Adipose tissue (tissue), 3 donors: ENCODE measurements around the gene ARHGAP26. TPM values are rescaled to one million over a fixed set of nuclear protein-coding genes. Genes with fewer than 3 reads are reported as not detected.

ENCODE experiments used
- H3K27ac ChIP-seq: one replicate; pipeline ENCODE4 v1.5.1; 2013; ENCODE audit warnings: low read depth, low read length
- WGBS, 3 donors: extraction: QIAGEN DNeasy Blood & Tissue Kit; methylation state at CpG; one replicate each; pipeline ENCODE4 v1.1.7; 2013; 5-methylcytosine and 5-hydroxymethylcytosine counted together
- polyA plus RNA-seq, 3 donors: library from polyadenylated mRNA; stranded (reverse); fragments of 200-250 nt; gene quantifications; one replicate each; pipeline ENCODE4 v1.2.3, GENCODE V29; 2013
- donor health status: healthy with polysubstance abuse.
- donor health status: Bipolar disorder and iron deficiency.
- donor health status: healthy.

The ARHGAP26 gene, protein sequence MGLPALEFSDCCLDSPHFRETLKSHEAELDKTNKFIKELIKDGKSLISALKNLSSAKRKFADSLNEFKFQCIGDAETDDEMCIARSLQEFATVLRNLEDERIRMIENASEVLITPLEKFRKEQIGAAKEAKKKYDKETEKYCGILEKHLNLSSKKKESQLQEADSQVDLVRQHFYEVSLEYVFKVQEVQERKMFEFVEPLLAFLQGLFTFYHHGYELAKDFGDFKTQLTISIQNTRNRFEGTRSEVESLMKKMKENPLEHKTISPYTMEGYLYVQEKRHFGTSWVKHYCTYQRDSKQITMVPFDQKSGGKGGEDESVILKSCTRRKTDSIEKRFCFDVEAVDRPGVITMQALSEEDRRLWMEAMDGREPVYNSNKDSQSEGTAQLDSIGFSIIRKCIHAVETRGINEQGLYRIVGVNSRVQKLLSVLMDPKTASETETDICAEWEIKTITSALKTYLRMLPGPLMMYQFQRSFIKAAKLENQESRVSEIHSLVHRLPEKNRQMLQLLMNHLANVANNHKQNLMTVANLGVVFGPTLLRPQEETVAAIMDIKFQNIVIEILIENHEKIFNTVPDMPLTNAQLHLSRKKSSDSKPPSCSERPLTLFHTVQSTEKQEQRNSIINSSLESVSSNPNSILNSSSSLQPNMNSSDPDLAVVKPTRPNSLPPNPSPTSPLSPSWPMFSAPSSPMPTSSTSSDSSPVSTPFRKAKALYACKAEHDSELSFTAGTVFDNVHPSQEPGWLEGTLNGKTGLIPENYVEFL
- polyA plus RNA-seq: 1 to 10 TPM; 2.3 to 8.3 (median 6.5) TPM

DNA sequence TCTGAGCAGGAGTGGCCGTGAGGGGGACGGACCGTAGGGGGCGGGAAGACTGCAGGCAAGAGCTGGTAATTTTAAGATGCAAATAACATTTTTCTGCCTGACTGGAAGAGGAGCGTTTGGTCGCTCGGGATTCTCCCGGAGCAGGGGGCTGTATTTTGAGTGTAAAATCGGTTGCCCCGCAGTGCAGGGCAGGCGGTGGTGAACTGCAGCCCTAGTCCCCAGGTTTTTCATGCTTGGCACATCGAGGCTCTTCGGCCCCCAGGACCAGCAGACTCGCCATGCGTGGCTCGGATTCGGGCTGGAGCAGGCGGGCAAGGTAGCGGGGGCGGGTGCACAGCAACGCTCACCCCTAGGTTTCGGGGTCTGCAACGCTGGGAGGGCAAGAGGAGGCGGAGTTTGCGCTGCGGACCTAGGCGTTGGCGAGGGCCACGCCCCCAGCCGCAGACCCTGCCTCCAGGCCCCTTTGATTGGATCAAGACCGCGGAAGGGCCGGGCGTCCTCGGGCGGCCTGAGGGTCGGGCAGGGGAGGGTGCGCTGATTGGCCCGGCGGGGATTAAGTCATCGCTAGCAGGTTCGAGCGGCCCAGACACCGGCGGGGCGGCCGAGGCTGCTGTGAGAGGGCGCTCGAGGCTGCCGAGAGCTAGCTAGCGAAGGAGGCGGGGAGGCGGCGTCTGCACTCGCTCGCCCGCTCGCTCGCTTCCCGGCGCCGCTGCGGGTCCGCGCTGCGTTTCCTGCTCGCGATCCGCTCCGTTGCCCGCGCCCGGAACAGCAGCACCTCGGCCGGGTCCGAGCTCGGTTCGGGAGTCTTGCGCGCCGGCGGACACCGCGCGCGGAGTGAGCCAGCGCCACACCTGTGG, at the start of gene ARHGAP26:
Gene ARHGAP26 (plus strand): TSS at position 585 of the 857 bp plus-strand sequence. CDS start 385 bp downstream, outside the sequence.
- peak within 1 kb of the TSS; percentile 45 for H3K27ac ChIP-seq
- 0% methylated on average over 78 to 87 of the region's 87 CpGs for WGBS, 3 donors

DNA sequence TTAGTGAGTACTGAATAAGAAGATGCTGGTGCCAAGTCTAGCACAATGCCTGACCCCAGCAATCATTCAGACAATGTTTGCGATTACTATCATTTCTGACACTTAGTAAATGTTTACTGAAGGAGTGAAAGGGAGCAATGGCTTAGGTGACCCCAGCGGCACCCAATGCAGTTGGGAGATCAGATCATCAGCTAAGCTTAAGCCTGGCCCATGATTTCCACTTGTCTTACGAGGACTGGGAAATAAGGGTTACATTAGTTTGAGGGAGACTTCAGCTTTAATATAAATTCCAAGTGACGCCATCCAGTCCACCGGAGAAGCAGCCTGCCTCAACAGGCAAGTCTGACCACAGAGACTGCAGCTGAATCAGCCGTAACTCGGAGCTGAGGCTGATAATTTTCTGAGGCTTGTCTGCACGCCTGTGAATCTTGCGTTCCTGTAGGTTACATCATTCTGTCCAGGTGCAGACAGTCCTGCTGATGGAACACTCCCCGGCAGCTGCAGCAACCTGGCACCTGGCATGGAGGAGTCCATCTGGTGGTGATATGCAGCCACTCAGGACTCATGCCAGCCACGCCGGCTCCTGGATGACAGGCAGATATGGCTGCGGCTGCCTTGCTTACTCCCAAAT, 49.4 kb upstream of the ARHGAP26 start:
- no peak overlapping the region for H3K27ac ChIP-seq
- WGBS, 3 donors: 36 to 84% (median 78%) methylated on average over 13 of the region's 13 CpGs

DNA sequence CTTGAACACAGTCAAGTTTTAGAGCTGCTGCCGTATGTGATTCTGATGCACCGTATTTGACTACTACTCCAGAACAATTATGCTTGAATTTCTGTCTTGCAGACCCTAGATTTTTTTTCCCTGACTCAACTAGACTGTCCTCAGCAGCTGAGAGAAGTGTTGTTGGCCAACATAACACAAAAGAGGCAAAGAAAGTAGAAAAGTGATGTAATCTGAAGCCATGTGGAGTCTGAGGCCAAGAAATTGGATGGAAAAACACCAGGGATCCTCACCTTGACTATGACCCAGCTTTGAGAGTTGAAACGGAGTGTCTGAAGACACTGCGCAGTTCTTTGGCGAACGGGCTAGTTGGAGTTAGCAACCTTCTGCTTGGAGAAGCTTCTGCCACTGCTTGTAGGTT, 48.0 kb upstream of the ARHGAP26 start:
- WGBS, 3 donors: 93 to 97% (median 95%) methylated on average over 6 of the region's 6 CpGs
- no peak overlapping the region for H3K27ac ChIP-seq

DNA sequence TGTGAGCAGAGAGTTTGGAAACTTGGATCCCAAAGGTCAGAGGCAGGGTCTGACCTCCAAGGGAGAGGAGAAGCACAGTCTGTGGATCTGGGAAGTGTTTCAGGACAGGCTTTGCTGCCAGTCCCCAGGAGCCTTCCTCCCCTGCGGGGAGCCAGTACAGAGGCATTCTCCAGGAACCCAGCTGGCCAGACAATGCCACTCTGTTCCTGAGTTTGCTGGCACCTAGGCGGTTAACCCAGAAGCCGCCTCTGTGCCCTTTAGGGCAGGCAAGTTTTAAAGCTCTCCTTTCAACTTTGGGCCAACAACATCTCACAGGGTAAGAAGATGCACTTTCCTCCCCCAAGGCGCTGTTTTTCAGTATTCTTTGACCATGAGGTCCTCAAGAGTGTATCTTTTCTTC, 47.3 kb upstream of the ARHGAP26 start:
- no peak overlapping the region for H3K27ac ChIP-seq
- WGBS, 3 donors: 92 to 94% (median 93%) methylated on average over 4 of the region's 4 CpGs

DNA sequence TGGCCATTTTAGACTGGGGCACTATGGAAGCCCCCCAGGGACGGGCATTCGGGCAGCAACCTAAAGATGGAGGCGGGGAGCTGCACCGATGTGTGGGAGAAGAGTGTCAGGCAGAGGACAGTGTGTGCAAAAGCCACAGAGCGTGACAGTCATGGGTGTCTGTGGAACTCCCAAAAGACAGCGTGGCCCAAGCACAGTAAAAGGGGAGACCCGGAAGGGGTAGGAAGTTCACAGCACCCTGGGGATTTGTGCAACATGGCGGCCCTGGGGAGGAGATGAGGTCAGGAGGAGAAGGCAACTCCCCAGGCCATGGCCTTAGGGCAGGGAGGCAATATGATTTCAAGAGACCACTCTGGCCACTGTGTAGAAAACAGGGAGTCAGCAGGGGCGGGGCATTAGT, 45.4 kb upstream of the ARHGAP26 start:
- 89 to 93% (median 91%) methylated on average over 9 of the region's 9 CpGs for WGBS, 3 donors
- no peak overlapping the region for H3K27ac ChIP-seq

DNA sequence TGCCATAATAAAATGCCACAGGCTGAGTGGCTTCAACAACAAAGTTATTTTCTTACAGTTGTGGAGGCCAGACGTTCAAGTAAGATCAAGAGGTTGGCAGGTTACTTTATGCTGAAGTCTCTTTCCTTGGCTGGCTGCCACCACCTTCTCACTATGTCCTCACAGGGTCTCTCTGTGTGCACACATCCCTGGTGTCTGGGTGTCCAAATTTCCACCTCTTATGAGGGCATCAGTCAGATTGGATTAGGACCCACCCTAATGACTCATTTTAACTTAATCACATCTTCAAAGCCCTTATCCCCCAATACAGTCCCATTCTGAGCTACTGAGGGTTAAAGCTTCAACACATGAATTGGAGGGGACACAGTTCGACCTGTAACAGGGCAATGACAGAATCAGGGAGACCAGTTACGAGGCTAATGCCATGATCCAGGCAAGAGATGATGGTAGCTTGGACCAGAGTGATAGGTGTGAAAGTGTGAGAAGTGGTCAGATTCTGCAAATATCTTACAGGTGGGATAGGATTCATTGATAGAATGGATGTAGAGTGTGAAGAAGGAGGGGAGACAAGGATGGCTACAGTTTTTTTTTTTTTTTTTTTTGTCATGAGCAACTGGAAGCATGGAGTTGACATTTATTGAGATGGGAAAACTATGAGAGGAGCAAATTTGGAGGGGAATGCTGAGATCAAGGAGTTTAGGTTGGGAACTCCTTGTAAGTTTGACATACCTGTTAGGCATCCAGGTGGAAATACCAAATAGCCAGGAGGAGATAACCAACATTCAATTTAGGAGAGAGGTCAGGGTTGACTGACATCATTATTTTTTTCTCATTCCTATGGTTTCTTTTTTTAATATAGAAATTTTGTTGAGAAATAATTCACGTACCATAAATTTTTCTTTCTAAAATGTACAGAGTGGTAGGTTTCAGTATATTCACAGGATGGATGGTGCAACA, 44.7 kb upstream of the ARHGAP26 start:
- WGBS, 3 donors: 73 to 82% (median 81%) methylated on average over 4 of the region's 4 CpGs
- H3K27ac ChIP-seq: no peak overlapping the region

DNA sequence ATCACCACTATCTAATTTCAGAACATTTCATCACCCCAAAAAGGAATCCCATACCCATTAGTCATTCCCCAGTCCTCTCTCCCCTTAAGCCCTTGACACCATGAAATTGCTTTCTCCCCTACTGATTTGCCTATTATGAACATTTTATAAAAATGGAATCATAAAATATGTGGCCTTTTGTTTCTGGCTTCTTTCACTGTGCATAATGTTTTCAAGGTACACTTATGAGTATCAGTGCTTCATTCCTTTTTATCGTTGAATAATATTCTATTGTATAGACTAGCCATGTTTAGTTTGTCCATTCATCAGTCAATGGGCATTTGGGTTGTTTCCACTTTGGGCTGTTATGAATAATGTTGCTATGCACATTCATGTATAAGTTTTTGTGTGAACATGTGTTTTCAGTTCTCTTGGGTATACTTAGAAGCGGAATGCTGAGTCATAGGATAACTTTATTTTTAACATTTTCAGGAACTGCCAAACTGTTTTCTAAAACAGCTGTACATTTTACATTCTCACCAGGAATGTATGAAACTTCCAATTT, 43.9 kb upstream of the ARHGAP26 start:
- WGBS, 3 donors: 45 to 72% (median 47%) methylated on average over 2 of the region's 2 CpGs
- no peak overlapping the region for H3K27ac ChIP-seq

DNA sequence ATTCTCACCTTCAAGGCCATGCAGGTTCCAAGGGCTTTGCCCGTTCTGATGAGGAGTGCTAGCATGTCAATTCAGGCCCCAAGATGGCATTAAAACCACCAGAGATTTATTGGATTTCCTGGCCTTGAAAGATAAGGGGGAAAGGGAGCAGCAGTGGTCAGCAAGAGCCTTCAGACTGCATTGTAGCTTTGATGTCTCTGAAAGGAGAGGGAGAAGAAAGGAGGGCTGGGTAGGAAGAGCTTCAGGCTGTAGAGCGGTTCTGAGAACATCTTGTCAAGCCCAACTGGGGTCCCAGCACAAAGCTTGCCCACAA, 42.5 kb upstream of the ARHGAP26 start:
- WGBS, 3 donors: 73 to 83% (median 77%) methylated on average over 2 of the region's 2 CpGs
- no peak overlapping the region for H3K27ac ChIP-seq

DNA sequence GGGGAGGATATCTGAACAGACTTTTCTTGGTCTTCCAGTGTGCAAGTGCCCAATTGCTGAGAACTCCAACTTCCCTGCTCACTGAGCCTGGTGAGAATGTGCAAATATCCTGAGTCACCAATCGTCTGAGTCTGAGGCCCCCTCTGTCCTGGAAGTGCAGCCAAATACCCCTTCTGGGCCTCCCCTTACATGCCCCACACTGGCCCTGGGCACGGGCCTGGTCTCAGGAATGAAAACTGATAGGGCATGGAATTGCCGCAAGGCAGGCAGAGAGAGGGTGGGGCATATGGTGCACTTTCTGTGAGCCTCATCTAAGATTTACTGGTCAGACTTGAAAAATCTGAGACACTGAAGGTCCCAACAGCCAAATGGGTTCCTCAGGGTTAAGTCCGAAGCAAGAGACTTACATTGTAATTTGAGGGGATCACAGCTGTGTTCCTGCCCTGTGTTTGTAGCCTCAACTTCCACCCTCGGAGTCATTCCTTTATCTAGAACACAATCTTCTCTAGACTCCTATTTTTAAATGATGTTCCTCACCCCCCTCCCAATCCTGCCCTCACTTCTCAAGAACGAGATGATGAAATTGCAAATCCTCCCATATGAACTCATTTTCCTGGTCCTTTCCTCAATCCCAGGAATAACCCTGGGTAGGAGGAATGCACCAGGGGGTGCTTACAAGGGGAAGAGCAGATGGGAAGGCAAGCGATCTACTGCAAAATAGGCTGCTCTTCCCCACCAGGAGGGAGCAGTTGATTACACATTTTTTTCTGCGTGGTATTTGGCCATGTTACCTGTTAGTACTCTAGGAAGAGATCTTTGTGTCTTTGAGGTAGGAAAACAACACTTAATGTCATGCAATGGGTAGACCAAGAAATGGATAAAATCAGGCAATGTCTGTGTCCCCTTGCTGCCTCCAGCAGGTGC, 34.6 kb upstream of the ARHGAP26 start:
- no peak overlapping the region for H3K27ac ChIP-seq
- 67 to 83% (median 71%) methylated on average over 8 of the region's 8 CpGs for WGBS, 3 donors

DNA sequence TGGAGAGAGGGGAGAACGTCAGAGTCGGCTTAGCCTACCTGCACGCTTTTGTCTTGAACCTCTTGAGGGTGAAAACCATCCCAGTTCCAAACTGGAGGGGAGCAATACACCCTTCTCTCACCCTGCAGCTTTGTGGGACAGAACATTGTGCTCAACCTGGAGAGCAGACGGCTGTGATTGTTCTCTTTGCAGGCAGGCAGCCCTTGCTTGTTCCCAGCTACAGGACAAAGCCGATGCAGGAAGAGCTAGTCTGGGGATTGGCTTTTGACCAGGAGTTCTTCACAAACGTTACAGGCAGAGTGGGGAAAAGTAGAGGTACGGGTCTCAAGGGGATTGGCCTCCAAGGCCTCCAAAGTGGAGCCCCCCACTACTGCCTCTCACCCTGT, 33.9 kb upstream of the ARHGAP26 start:
- WGBS, 3 donors: 67 to 83% (median 80%) methylated on average over 7 of the region's 7 CpGs
- H3K27ac ChIP-seq: no peak overlapping the region

DNA sequence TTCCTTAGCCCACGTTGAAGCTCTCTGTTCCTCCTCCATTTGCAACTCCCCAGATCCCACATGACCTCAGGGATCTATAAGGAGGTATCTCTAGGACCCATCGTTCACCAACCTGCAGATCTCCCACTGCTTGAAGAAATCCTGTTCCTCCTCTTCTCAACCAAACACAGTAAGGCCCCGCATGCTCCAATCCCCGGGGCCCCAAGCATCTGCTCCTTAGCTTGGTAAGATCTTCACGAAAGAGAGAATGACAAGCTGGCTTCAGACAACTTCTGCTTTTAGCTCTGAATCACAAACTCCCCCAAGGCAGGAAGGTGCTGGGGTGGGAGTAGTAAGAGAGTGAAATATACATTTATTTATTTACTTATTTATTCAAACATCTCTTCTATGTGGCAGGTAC, 33.0 kb upstream of the ARHGAP26 start:
- no peak overlapping the region for H3K27ac ChIP-seq
- WGBS, 3 donors: 50 to 66% (median 63%) methylated on average over 5 of the region's 5 CpGs

DNA sequence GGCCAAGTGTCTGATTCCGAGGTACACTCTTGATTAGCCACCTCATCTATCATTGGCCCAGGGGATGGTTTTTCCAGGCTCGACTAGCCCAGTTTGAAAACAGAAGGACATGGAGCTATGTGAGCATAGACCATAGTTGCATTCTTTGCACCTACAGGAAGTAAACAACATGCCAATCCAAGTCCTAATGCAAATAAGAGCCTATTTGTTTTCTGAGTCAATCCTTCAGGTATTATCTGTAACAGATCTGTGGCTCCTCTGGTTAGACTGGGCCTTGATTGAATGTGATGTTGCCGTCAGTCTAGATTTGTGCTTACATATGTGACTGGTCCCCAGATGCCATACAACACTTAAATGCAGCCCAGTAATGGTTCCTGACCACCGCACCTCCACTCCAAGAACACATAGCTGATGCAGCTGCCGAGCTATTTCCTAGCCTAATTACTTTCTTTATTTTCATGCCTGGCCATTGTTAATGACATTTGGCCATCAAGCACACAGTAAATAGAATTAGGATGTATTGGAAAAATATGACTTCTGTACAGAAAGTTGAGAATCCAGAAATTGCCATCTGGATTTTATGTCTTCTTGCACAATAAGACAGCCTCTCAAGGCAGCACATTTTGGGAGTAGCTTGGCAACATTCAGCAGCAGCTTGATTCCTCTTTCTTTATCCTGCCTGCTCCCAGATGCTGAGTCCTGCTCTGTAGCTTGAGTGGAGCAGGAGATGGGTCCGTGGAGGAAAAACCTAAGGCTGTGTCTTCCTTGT, 29.5 kb upstream of the ARHGAP26 start:
- WGBS, 3 donors: 64 to 76% (median 69%) methylated on average over 6 of the region's 6 CpGs
- no peak overlapping the region for H3K27ac ChIP-seq

DNA sequence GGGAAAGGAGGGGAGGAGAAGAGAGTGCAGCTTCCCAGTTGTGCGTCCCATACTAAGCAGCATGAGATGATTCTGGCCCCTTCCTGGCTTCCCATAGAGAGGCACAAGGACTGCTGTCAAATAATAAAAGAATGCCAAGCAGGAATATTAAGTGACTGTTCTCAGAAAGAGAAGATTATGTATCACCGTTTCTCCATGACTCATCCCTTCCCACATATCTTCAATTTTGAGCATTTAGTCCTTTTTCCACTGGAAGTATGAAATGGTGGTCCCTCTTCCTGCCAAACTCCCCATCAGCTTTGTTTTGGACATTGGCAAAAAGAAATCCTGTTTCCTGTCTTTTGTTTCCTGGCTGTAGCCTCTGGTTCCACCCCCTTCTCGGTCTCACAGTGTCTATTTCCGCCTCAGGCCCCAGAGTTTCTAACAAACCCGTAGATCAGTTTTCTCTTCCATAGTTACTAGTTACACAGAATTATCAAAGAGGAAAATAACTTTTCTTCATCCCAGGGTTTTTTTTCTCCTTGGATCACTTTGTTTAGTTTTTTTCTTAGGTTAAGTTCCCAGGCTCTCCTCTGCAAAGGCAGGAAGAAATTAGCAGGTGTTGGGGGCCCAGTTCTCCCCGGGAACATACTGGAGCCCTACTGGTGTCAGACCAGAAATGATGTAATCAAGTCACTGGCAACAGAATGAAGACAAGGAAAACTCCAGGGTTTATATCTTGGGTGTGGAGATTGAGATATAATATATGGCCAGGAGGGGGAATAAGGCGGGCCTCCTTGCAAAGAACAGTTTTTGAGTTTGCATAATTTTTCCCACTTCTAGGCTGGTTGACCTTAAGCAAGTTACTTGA, 26.4 kb upstream of the ARHGAP26 start:
- no peak overlapping the region for H3K27ac ChIP-seq
- 36 to 77% (median 43%) methylated on average over 7 of the region's 7 CpGs for WGBS, 3 donors

DNA sequence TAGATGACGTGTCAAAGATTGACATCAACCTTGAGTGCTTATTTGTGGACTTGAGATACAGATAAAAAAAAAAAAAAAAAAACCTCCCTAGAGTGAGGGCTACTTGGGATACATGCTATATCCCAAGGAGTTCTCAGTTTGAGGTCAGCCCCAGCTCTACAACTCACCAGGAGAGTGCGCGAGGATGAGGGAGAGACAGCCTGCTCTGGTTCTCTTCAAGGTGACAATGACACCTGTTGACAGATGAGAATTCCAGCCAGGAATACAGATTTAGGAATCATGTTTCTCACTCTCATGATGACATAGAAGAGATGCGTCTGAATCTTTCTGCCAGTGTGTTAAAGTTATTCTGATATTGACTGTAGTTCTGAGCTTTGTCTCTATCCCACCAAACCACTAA, 24.9 kb upstream of the ARHGAP26 start:
- WGBS, 3 donors: 84 to 98% (median 94%) methylated on average over 4 of the region's 4 CpGs
- H3K27ac ChIP-seq: no peak overlapping the region
